Muscle of arm (tissue), 12 donors: Measurements from ENCODE around the gene EDN3. TPM values are rescaled to one million over a fixed set of nuclear protein-coding genes. Genes with fewer than 3 reads are reported as not detected.
A peak's percentile ranks its signal among the peaks of the same experiment; 100 is the strongest.

Experiments
- DNase-seq: peaks from one replicate; pipeline ENCODE4 v3.0.0-alpha.2; 2013
- polyA plus RNA-seq, 12 donors: library from polyadenylated mRNA; unstranded; fragments of 120-200 nt; gene quantifications; one replicate each; pipeline ENCODE4 v1.2.1, GENCODE V29; 2013; ENCODE audit not compliant: insufficient read length in 12 of 12

EDN3 gene
- polyA plus RNA-seq, 12 donors: 22.0 to 37.9 (median 31.3) TPM; not detected in 1

- no peak for DNase-seq
Observed at GRCh38 chr20:59301343-59302007, 1.1 kb downstream of the EDN3 start.

GRCh38 chr20:59305908-59306655 lies 5.7 kb downstream of the EDN3 start:
- DNase-seq: no peak

DNA sequence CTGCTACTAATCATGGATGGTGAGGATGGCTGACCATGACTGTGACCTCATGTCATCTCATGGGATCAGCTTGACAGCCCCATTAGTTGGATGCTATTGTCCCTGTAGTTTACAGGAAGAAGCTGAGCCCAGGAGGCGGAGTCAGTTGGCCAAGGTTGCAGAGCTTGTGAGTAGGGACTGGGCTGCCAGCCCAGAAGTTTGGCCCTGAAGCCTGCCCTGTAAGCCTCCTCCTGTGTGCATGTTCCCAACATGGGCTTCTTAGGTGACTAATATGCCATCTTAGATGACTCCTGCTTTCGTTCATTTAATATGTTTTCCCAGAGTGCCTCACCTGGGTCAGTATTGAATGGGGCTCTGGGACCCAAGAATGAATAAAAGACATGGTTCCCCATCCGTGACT lies 6.9 kb downstream of the EDN3 start:
- DNase-seq: no peak

GRCh38 chr20:59308493-59309201 lies 8.2 kb downstream of the EDN3 start:
- no peak for DNase-seq

DNA sequence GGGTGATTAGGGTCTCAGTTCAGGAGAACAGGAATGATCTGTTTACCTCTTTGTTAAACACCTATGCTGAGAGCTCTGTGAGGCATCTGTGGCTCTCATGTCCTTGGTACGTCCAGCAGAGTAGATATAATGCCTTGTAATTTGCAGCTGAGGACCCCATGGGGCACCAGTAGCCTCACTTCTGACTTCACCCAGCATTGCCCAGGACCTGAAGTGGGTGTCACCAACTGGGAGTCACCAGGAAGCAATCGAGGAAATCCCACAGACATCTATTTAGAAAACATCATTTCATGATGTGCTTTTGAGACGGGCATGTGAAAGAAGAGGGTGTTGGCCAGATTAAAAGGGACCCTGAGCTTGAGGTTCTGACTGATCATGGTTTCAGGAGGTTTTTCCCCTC lies 8.8 kb downstream of the EDN3 start:
- DNase-seq: no peak

GRCh38 chr20:59314997-59315396 lies 14.6 kb downstream of the EDN3 start:
- peak; percentile 45 for DNase-seq

DNA sequence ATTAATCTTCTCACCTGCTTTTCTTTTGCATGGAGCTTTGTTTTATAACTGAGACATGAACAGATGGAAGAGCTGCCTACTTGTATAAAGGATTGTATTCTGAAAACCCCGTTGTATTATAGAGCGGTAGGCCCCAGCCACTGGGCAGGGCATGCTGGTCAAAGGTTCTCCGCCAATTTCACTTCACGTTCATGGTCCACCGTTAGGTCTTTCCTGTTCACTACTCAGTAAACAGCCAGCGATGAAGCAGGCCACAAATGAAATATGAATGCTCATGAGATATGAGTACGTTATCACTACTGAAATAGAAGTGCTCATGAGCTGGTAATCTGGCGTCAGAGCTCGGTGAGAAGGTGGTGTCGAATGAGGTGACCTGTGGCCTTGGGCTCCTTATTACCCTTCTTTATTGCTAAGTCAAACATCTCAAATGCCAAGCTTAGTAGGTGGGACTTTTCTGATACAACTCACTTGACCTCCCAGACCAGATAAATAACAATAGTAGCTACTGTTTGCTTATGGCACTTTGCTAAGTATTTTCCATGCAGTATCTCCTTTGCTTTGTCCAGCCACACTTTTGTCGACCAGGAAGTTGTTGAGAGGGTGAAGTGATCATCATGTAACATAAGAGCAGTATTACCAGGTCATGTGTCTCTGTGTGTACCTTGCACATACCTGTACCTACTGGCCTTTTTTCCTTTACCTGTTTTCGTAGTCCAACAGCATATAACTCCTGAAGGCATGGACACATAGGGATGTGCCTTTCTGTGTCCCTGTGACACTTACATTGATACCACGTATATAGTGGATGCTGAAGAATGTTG lies 16.7 kb downstream of the EDN3 start:
- no peak for DNase-seq

GRCh38 chr20:59318201-59318790 lies 17.9 kb downstream of the EDN3 start:
- DNase-seq: no peak

GRCh38 chr20:59318803-59319202 lies 18.4 kb downstream of the EDN3 start:
- no peak for DNase-seq

GRCh38 chr20:59320426-59320825 lies 20.0 kb downstream of the EDN3 start:
- DNase-seq: no peak

GRCh38 chr20:59320854-59321647 lies 20.6 kb downstream of the EDN3 start:
- DNase-seq: no peak

DNA sequence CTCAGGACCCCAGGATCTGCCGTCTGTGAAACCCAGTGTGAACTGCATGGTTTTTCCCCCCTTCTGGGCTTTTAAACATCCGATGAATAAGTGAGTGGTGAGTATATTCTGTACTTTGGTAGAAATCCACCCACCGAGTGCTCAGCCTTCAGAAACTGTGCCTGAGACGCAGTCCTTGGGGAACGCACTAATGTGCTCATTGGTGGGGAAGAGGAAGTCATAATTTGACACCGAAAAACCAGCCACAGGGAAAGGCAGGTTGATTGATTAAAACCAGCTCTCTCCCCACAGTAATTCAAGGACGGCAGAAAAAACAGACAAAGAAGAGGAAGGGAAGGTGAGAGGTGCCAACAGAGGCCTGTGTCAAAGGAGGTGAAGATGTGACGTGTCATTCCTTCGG lies 21.7 kb downstream of the EDN3 start:
- DNase-seq: no peak

GRCh38 chr20:59322585-59323454 lies 22.4 kb downstream of the EDN3 start:
- DNase-seq: no peak

GRCh38 chr20:59323731-59324130 lies 23.3 kb downstream of the EDN3 start:
- no peak for DNase-seq

DNA sequence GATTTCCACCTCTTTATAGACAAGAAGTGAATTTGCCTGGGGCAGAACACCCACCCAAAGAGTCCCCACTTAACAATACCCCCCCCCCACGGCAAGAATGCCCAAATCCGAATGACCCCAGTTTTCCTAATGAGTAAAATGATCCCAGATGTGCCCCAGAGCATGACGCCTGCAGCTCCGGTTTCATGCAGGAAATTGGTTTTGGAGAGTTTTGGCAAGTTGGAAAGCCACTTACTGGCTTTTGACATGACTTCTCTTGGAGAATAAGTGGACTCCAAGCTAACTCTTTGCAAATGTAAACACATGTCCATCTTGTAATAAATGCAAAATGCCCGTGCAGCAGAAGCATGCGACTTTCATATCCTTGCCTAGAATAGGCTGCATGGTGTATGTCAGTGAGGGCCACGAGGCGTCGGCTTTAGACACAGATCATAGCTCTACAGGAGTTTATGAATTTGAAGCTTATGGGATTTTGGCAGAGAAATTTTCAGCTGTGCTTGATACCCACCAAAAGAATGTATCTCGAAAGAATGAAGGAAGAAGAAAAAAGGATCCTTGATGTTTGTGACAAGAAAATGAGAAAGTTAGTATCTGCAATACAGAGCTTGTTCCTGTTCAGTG lies 24.2 kb downstream of the EDN3 start:
- no peak for DNase-seq

DNA sequence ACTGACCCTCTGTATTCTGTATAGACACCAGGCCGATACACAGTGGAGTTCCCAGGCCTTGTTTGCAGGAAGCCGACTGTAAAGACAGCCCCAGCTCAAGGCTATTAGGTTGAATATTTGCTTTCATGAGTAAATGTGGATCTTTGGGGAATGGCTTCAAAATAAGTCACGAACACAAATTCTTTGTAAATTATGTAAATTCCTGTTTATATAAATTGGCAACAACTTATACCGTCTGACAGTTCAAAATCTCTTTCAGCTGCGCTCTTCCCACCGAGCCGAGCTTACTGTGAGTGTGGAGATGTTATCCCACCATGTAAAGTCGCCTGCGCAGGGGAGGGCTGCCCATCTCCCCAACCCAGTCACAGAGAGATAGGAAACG lies 24.7 kb downstream of the EDN3 start:
- DNase-seq: no peak

DNA sequence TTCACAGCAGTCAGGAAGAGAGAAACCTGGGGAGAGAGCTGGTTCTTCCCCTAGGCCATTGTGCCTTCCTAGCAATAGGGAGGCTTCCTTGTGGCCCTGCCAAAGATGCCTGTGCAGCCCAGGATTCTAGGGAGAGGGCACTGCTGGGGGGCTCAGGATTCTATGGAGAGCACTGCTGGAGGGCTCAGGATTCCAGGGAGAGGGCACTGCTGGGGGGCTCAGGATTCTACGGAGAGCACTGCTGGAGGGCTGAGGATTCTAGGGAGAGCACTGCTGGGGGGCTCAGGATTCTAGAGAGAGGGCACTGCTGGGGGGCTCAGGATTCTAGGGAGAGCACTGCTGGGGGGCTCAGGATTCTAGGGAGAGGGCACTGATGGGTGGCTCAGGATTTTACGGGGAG lies 25.8 kb downstream of the EDN3 start:
- no peak for DNase-seq

DNA sequence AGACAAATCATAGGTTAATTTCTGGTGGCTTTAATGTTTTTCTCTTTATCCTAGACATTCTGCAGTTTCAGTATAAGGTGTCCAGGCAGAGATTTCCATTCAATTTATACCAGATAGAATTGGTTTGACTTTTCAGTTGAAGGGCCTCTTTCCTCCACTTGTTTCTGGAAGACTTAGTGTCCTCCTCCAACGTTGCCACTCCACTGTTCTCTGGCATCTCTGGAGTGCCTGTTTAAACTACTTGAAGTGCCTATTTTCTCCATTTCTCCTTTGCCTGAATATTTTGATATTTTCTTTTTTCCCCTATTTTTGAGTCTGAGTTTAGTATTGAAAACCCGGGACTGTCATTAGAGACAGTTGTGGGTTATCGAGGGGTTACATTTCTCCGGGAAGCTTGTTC lies 27.7 kb downstream of the EDN3 start:
- DNase-seq: no peak

DNA sequence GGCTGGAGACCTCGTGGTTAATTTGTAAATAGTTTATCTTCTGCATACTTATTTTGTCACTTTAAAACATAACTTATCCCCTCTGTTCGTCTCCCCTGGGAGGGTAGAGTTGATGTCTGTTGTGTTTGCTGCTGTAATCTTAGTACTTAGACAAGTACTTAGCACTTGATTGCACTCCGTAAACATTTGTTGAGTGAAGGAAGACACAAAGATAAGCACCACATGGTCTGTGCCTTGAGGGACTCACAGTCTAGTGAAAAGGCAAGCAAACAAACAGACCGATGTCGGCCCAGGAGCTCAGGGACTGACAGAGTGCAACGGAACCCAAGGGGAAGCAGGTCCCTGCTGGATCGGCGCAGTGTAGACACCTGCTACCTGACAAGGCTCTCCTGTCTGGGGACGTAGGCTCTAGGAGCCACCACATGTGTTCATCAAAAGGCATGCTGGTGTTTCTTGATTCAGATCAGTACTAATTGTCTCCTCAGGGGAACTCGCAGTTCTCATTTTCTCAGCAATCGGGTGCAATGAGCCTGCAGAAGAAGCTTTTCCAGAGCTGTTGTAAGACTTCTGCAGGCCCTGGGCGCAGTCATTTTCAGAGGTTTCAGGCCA lies 31.4 kb downstream of the EDN3 start:
- DNase-seq: no peak
